22Rv1 (cell line): Measurements from ENCODE around the gene FABP7.
A peak's percentile ranks its signal among the peaks of the same experiment; 100 is the strongest.

ENCODE experiments used
- H3K27ac ChIP-seq: fragments of 450-650 bp; 2 replicates; pipeline ENCODE4 v1.5.1; 2017
- CTCF ChIP-seq: fragments of 450-650 bp; IDR thresholded peaks from 2 replicates; pipeline ENCODE4 v1.5.1; 2017; ENCODE audit warnings: mild to moderate bottlenecking
- ZFX ChIP-seq: fragments of 450-650 bp; IDR thresholded peaks from 2 replicates; pipeline ENCODE4 v1.6.1; 2017; ENCODE audit warnings: antibody characterized with exemption, borderline replicate concordance

Gene FABP7

GRCh38 chr6:122798099-122798641 lies 18.7 kb downstream of the FABP7 start:
- H3K27ac ChIP-seq, result peak overlapping the region; percentile 78
- TF ChIP-seq ZFX (no peak), CTCF (no peak)

- no peak for TF ChIP-seq ZFX
- no peak for TF ChIP-seq CTCF
- H3K27ac ChIP-seq, result peak overlapping the region; percentile 78
These were observed 19.7 kb downstream of the FABP7 start for GRCh38 chr6:122799140-122799745.

GRCh38 chr6:122799916-122800686 lies 20.6 kb downstream of the FABP7 start:
- peak overlapping the region; percentile 78; the same call in 1 of the 2 replicates for H3K27ac ChIP-seq
- TF ChIP-seq CTCF (no peak), ZFX (no peak)

- TF ChIP-seq ZFX, result no peak
- H3K27ac ChIP-seq, result no peak overlapping the region
These were observed 21.4 kb downstream of the FABP7 start for GRCh38 chr6:122800906-122801305.

GRCh38 chr6:122801397-122801796 lies 21.9 kb downstream of the FABP7 start:
- no peak overlapping the region for H3K27ac ChIP-seq
- TF ChIP-seq CTCF (no peak), ZFX (no peak)

GRCh38 chr6:122803171-122803661 lies 23.7 kb downstream of the FABP7 start:
- no peak for TF ChIP-seq ZFX
- TF ChIP-seq CTCF, result no peak
- peak overlapping the region; percentile 50 for H3K27ac ChIP-seq

- TF ChIP-seq ZFX, result no peak
- no peak for TF ChIP-seq CTCF
- H3K27ac ChIP-seq, result no peak overlapping the region
These were observed 25.5 kb downstream of the FABP7 start for GRCh38 chr6:122804962-122805485.
